HG02840 (cell line): ENCODE data around the gene POU2AF2.

ENCODE experiments used
- ATAC-seq: cut with Tn5 transposase; IDR thresholded peaks from one replicate; pipeline ENCODE4 v1.9.1; 2021; ENCODE audit warnings: mild to moderate bottlenecking, moderate library complexity, moderate number of reproducible peaks; ENCODE audit not compliant: unreplicated experiment, low FRiP score

POU2AF2 gene

GRCh38 chr11:111327908-111328624 lies 82.5 kb downstream of the POU2AF2 start:
- no peak for ATAC-seq

- no peak for ATAC-seq
These were observed 84.0 kb downstream of the POU2AF2 start for GRCh38 chr11:111329306-111330204.

- no peak for ATAC-seq
These were observed 84.8 kb downstream of the POU2AF2 start for GRCh38 chr11:111330234-111330893.

GRCh38 chr11:111331711-111332479 lies 86.4 kb downstream of the POU2AF2 start:
- ATAC-seq, result no peak

- ATAC-seq, result no peak
These were observed 89.3 kb downstream of the POU2AF2 start for GRCh38 chr11:111334532-111335502.

- ATAC-seq, result no peak
These were observed 90.0 kb downstream of the POU2AF2 start for GRCh38 chr11:111335549-111335948.
